BJ (cell line): ENCODE results near the gene BRD7. TPM values are rescaled to one million over a fixed set of nuclear protein-coding genes. Genes with fewer than 3 reads are reported as not detected.

Source experiments
- CTCF ChIA-PET: fragments of 350-600 bp; formaldehyde crosslinking; extraction: SDS; loops from one replicate; lab custom pipeline; 2021; ENCODE audit warnings: antibody characterized with exemption, inconsistent platforms; lab: Yijun Ruan, JAX
- POLR2A ChIA-PET: fragments of 300-600 bp; sonication (Branson Sonifier 250); formaldehyde crosslinking; extraction: SDS; loops from one replicate; lab custom pipeline; 2021; ENCODE audit warnings: antibody characterized with exemption; lab: Charles Lee
- DNase-seq: peaks from one replicate; pipeline ENCODE4 v3.0.0-alpha.2; 2011; ENCODE audit warnings: low read depth
- H3K27me3 ChIP-seq: 2 replicates; pipeline ENCODE4 v1.6.0; 2011; ENCODE audit warnings: low read length; ENCODE audit not compliant: control insufficient read depth, insufficient read depth
- H3K36me3 ChIP-seq: 2 replicates; pipeline ENCODE4 v1.5.1; 2011; ENCODE audit warnings: low read length; ENCODE audit not compliant: control insufficient read depth, insufficient read depth
- H3K4me3 ChIP-seq: 2 replicates; pipeline ENCODE4 v1.5.1; 2011; ENCODE audit warnings: low read depth, mild to moderate bottlenecking, control low read depth, low read length
- CTCF ChIP-seq: IDR thresholded peaks from 2 replicates; pipeline ENCODE4 v1.5.1; 2011; ENCODE audit warnings: low read depth, mild to moderate bottlenecking, control low read depth, inconsistent platforms, low read length, moderate library complexity; ENCODE audit not compliant: insufficient read depth
- polyA plus RNA-seq: library from polyadenylated mRNA; depleted of rRNA; stranded (reverse); fragments of >200 nt; gene quantifications from 2 replicates; pipeline ENCODE4 v1.2.3, GENCODE V29; 2011

Gene BRD7
- polyA plus RNA-seq, 1 experiment = 30.3 TPM

- CTCF ChIA-PET = interaction anchor here (0.5 to 6.6 kb wide), 5 partner anchors 17 to 692 kb away, joined by 3 to 76 read pairs (median 4); no protein-coding TSS in a partner anchor
- no peak overlapping the region for H3K4me3 ChIP-seq
- peaks cover 3% of the 10 kb centered on the region for H3K27me3 ChIP-seq
- H3K36me3 ChIP-seq = no peaks in the 10 kb centered on the region
- no peak for DNase-seq
- POLR2A ChIA-PET = no interaction called here
- TF ChIP-seq CTCF = no peak
Measured at GRCh38 chr16:50373345-50373701, 4.5 kb upstream of the BRD7 start.

GRCh38 chr16:50372611-50373344 lies 4.0 kb upstream of the BRD7 start:
- Histone ChIP-seq H3K27me3 (peaks cover 3% of the 10 kb centered on the region), H3K4me3 (no peak overlapping the region), H3K36me3 (no peaks in the 10 kb centered on the region)
- TF ChIP-seq CTCF = no peak
- DNase-seq = no peak
- ChIA-PET CTCF (interaction anchor here (0.5 to 6.6 kb wide), 6 partner anchors 17 to 692 kb away, joined by 3 to 76 read pairs (median 5); no protein-coding TSS in a partner anchor), POLR2A (no interaction called here)

GRCh38 chr16:50371936-50372595 lies 3.3 kb upstream of the BRD7 start:
- no peaks in the 10 kb centered on the region for H3K36me3 ChIP-seq
- peak; percentile 45 for TF ChIP-seq CTCF
- POLR2A ChIA-PET = no interaction called here
- peaks cover 3% of the 10 kb centered on the region for H3K27me3 ChIP-seq
- CTCF ChIA-PET = interaction anchor here (1.2 to 6.6 kb wide), 7 partner anchors 15 to 435 kb away, joined by 3 to 76 read pairs (median 5); no protein-coding TSS in a partner anchor
- no peak overlapping the region for H3K4me3 ChIP-seq
- no peak for DNase-seq

- no peak for DNase-seq
- ChIA-PET CTCF (interaction anchor here (1.2 to 6.6 kb wide), 6 partner anchors 15 to 436 kb away, joined by 3 to 76 read pairs (median 5); partner anchors contain the start of gene CNEP1R1), POLR2A (no interaction called here)
- TF ChIP-seq CTCF = no peak
- no peak overlapping the region for H3K4me3 ChIP-seq
- H3K27me3 ChIP-seq = peaks cover 3% of the 10 kb centered on the region
- H3K36me3 ChIP-seq = no peaks in the 10 kb centered on the region
Measured at GRCh38 chr16:50371036-50371716, 2.4 kb upstream of the BRD7 start.
